Urinary bladder (tissue), 4 donors: ENCODE data around the gene CPT1A. TPM values are rescaled to one million over a fixed set of nuclear protein-coding genes. Genes with fewer than 3 reads are reported as not detected.

Experiments used
- DNase-seq: peaks from one replicate; pipeline ENCODE4 v3.0.0-alpha.2; 2015; ENCODE audit errors: extremely low spot score
- H3K27ac ChIP-seq: one replicate; pipeline ENCODE4 v1.5.1; 2013; ENCODE audit warnings: low read depth, mild to moderate bottlenecking, moderate library complexity
- H3K36me3 ChIP-seq: one replicate; pipeline ENCODE4 v1.6.1; 2013; ENCODE audit warnings: mild to moderate bottlenecking, moderate library complexity; ENCODE audit not compliant: insufficient read depth
- H3K4me1 ChIP-seq: one replicate; pipeline ENCODE4 v1.6.1; 2013; ENCODE audit warnings: mild to moderate bottlenecking, moderate library complexity; ENCODE audit not compliant: insufficient read depth
- H3K4me3 ChIP-seq: one replicate; pipeline ENCODE4 v1.5.1; 2013; ENCODE audit warnings: low read depth, low read length
- WGBS: extraction: QIAGEN DNeasy Blood & Tissue Kit; methylation state at CpG from one replicate; pipeline ENCODE4 v1.1.7; 2013; 5-methylcytosine and 5-hydroxymethylcytosine counted together
- polyA plus RNA-seq: library from polyadenylated mRNA; stranded (reverse); fragments of 200-250 nt; gene quantifications from one replicate; pipeline ENCODE4 v1.2.3, GENCODE V29; 2013
- total RNA-seq: library from RNA; depleted of rRNA; stranded (reverse); fragments of >200 nt; gene quantifications from one replicate; pipeline ENCODE4 v1.2.3, GENCODE V29; 2014
- donor health status: healthy with polysubstance abuse.
- donor health status: healthy.

The CPT1A gene
- total and polyA plus RNA-seq, 2 donors = 20.4 to 24.5 TPM

GRCh38 chr11:68813773-68814172, 27.9 kb downstream of the CPT1A start:
- no peaks in the 10 kb centered on the region for H3K4me1 ChIP-seq
- H3K36me3 ChIP-seq = no peaks in the 10 kb centered on the region
- DNase-seq = no peak
- no peak overlapping the region for H3K4me3 ChIP-seq
- WGBS = 93% methylated on average over 11 of the region's 11 CpGs
- H3K27ac ChIP-seq = no peak overlapping the region

- H3K4me3 ChIP-seq = no peak overlapping the region
- H3K36me3 ChIP-seq = no peaks in the 10 kb centered on the region
- H3K4me1 ChIP-seq = no peaks in the 10 kb centered on the region
- no peak for DNase-seq
- H3K27ac ChIP-seq = no peak overlapping the region
- WGBS = 63% methylated on average over 15 of the region's 15 CpGs
Observed at GRCh38 chr11:68812526-68812925, 29.2 kb downstream of the CPT1A start.

GRCh38 chr11:68810164-68810563, 31.6 kb downstream of the CPT1A start:
- WGBS = 73% methylated on average over 7 of the region's 7 CpGs
- Histone ChIP-seq H3K4me1 (no peaks in the 10 kb centered on the region), H3K27ac (no peak overlapping the region), H3K4me3 (no peak overlapping the region), H3K36me3 (no peaks in the 10 kb centered on the region)
- no peak for DNase-seq

GRCh38 chr11:68809506-68809905, 32.2 kb downstream of the CPT1A start:
- Histone ChIP-seq H3K4me1 (no peaks in the 10 kb centered on the region), H3K27ac (no peak overlapping the region), H3K4me3 (no peak overlapping the region), H3K36me3 (no peaks in the 10 kb centered on the region)
- no peak for DNase-seq
- 47% methylated on average over 5 of the region's 5 CpGs for WGBS

DNA sequence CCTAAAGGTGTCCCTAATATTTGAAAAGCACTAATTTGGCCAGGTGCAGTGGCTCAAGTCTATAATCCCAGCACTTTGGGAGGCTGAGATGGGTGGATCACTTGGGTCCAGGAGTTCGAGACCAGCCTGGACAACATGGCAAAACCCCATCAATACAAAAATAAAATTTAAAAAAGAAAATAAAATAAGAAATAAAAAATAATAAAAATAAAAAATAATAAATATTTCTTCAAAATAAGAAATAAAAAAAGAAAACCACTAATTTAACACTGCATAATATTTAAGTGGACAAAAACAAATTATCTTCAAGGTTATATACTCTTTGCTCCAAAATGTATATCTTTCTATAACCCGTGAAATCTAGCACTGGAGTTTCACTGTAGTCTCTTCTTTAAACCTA, 32.9 kb downstream of the CPT1A start:
- Histone ChIP-seq H3K36me3 (no peaks in the 10 kb centered on the region), H3K4me3 (no peak overlapping the region), H3K4me1 (no peaks in the 10 kb centered on the region), H3K27ac (no peak overlapping the region)
- 93% methylated on average over 2 of the region's 2 CpGs for WGBS
- no peak for DNase-seq

- Histone ChIP-seq H3K36me3 (peaks cover 2% of the 10 kb centered on the region), H3K27ac (no peak overlapping the region), H3K4me3 (no peak overlapping the region), H3K4me1 (no peaks in the 10 kb centered on the region)
- no peak for DNase-seq
- WGBS = 89% methylated on average over 23 of the region's 23 CpGs
Observed at GRCh38 chr11:68806931-68807844, 34.5 kb downstream of the CPT1A start.

- 75% methylated on average over 3 of the region's 3 CpGs for WGBS
- H3K4me1 ChIP-seq = no peaks in the 10 kb centered on the region
- H3K27ac ChIP-seq = no peak overlapping the region
- H3K36me3 ChIP-seq = peaks cover 2% of the 10 kb centered on the region
- no peak overlapping the region for H3K4me3 ChIP-seq
- DNase-seq = no peak
Observed at GRCh38 chr11:68804786-68805185, 36.9 kb downstream of the CPT1A start.

DNA sequence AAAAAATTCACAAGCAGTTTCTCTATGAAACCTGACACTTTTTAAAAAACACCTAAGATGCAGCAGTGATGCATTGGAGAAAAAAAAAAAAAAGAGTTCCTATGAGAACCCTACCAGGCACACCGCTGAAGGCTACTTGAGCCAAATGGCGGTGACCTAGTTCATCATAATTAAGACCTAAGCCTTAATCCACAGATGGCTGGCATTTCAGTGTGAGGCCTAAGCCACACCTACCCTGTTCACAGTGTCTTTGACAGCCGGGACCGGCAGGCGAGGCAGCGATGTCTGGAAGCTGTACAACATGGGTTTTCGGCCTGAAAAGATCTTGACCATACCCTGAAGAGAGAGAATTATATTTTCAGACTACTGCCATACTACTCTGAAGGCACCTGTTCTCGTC, 38.0 kb downstream of the CPT1A start:
- Histone ChIP-seq H3K27ac (no peak overlapping the region), H3K4me3 (no peak overlapping the region), H3K4me1 (no peaks in the 10 kb centered on the region), H3K36me3 (peaks cover 2% of the 10 kb centered on the region)
- 86% methylated on average over 8 of the region's 8 CpGs for WGBS
- no peak for DNase-seq

DNA sequence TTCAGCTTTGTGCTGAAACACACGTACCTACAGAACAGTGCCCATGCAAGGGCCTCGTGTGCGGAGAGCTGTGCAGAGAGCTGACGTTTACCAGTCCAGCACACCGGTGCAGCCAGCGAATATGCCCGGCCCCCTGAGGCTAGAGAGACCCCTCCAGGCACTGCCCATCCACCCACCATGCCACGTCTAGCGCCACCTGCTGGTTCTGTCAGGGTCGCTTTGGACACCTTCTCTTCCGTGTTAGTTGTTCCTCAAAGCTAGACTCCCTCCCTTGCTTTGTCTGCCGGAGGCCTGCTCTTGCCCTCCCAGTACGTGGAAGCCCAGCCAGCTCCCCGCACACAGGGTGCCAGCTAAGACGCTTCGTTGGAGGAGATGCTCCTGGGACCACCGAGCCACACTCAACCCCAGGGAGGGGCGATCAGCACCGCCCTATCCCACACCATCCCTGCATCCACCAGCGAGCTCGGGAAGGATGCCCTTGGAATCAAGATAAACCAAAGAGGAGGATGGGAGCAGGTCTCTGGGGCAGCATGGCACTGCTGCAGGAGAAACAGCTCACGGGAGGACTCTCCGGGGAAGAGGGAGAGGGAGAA, 43.4 kb downstream of the CPT1A start:
- Histone ChIP-seq H3K27ac (no peak overlapping the region), H3K36me3 (peaks cover 7% of the 10 kb centered on the region), H3K4me3 (no peak overlapping the region), H3K4me1 (no peaks in the 10 kb centered on the region)
- DNase-seq = no peak
- 65% methylated on average over 23 of the region's 23 CpGs for WGBS

GRCh38 chr11:68796801-68797200, 44.9 kb downstream of the CPT1A start:
- 82% methylated on average over 19 of the region's 19 CpGs for WGBS
- peaks cover 4% of the 10 kb centered on the region for H3K36me3 ChIP-seq

DNA sequence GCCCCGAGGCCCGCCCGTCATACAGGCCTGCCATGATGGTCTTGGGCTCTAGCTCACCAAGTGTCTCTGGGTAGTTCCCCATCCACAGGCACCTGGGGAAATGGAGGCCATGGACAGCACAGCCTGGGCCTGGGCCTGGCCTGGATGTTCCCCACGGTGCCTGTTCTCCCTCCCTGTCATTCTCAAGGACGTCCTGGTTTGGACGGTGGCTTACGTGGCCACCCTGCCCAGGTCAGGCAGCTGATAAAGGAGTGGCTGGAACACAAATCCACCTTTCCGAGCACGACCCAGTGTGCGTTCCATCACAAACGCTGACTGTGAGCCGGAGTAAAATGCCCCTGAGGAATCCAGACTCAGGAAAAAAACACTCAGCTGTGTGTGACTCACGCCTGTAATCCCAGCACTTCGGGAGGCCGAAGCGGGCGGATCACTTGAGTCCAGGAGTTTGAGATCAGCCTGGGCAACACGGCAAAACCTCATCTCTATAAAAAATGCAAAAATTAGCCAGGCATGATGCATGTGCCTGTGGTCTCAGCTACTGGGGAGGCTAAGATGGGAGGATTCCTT, 49.2 kb downstream of the CPT1A start:
- DNase-seq = no peak
- H3K36me3 ChIP-seq = peaks cover 7% of the 10 kb centered on the region
- WGBS = 90% methylated on average over 18 of the region's 18 CpGs

More at GRCh38 chr11:68796801-68797200, 44.9 kb downstream of the CPT1A start:
- DNase-seq = no peak
- H3K27ac ChIP-seq = no peak overlapping the region
- no peak overlapping the region for H3K4me3 ChIP-seq
- no peaks in the 10 kb centered on the region for H3K4me1 ChIP-seq

DNA sequence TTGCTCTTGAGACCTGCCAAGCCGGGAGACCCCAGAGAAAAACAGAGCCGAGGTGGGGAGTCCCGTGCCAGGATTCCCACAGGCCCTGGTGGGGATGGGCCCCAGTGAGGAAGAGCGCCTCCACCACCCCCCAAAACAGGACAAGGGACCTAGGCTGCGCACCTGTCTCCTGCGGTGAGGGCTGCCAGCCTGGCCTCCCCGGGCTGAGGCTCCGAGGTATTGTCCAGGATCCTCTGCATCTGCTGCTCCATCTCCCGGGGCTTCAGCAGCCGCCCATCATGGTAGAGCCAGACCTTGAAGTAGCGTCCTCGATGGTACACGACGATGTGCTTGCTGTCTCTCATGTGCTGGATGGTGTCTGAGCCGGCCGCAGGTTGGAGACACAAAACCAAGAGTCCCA, 57.1 kb downstream of the CPT1A start:
- no peaks in the 10 kb centered on the region for H3K4me1 ChIP-seq
- WGBS = 95% methylated on average over 16 of the region's 16 CpGs
- DNase-seq = no peak
- H3K27ac ChIP-seq = no peak overlapping the region
- peaks cover 2% of the 10 kb centered on the region for H3K36me3 ChIP-seq
- H3K4me3 ChIP-seq = no peak overlapping the region

More for the DNA sequence above, 49.2 kb downstream of the CPT1A start:
- no peaks in the 10 kb centered on the region for H3K4me1 ChIP-seq
- no peak overlapping the region for H3K27ac ChIP-seq
- no peak overlapping the region for H3K4me3 ChIP-seq

DNA sequence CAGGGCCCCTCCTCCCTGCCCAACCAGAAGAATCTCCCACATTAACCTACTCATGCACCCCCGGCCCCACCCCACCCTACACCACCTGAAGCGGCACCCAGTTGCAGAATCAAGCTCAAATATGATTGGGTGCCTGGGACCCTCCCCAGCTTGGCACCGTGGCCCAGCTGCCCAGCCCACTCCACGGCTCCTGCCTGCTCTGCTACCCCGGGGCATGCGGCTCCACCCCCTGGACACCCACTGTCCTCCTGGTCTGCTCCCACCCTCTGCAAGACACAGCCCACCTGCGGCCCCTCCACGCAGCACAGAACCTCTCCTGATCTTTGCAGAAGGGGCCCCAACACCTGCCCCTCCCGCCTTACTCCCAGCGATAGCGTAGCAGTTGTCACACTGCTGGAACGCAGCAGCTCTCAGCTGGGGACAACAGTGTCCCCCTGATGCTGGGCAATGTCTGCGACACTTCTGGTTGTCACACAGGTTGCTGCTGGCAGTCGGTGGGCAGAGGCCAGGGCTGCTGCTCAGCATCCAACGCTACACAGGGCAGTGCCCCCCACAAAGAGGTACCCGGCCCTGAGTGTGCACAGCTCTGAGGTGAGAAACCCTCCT, 58.4 kb downstream of the CPT1A start:
- 85% methylated on average over 16 of the region's 16 CpGs for WGBS
- H3K27ac ChIP-seq = no peak overlapping the region
- no peak overlapping the region for H3K4me3 ChIP-seq
- DNase-seq = no peak
- H3K36me3 ChIP-seq = peaks cover 2% of the 10 kb centered on the region
- H3K4me1 ChIP-seq = no peaks in the 10 kb centered on the region
